HepG2 (cell line): ENCODE results near the gene SQSTM1. TPM values are rescaled to one million over a fixed set of nuclear protein-coding genes. Genes with fewer than 3 reads are reported as not detected.
A peak's percentile ranks its signal among the peaks of the same experiment; 100 is the strongest.

Experiments
- CENPT ChIP-seq: sonication (generic); formaldehyde crosslinking; IDR thresholded peaks from 2 replicates; pipeline ENCODE4 v1.8.0; 2022; ENCODE audit warnings: low read depth, mild to moderate bottlenecking, moderate library complexity, missing genetic modification reagents
- DBP ChIP-seq: sonication (generic); formaldehyde crosslinking; IDR thresholded peaks from 2 replicates; pipeline ENCODE4 v1.4.0; 2020; ENCODE audit warnings: missing genetic modification reagents; ENCODE audit errors: not compliant biosample characterization
- DR1 ChIP-seq: sonication (generic); formaldehyde crosslinking; IDR thresholded peaks from 2 replicates; pipeline ENCODE4 v1.8.0; 2021; ENCODE audit warnings: mild to moderate bottlenecking, missing genetic modification reagents, inconsistent platforms
- ESRRA ChIP-seq: sonication (generic); formaldehyde crosslinking; IDR thresholded peaks from 2 replicates; pipeline ENCODE4 v1.5.1; 2020; ENCODE audit warnings: mild to moderate bottlenecking, low read depth, missing genetic modification reagents
- MEIS1 ChIP-seq: sonication (generic); formaldehyde crosslinking; IDR thresholded peaks from 2 replicates; pipeline ENCODE4 v1.9.0; 2021; ENCODE audit warnings: mild to moderate bottlenecking, missing genetic modification reagents, moderate library complexity, borderline replicate concordance
- NFRKB ChIP-seq: fragments of 450-650 bp; IDR thresholded peaks from 2 replicates; pipeline ENCODE4 v1.6.1; 2017
- RNF2 ChIP-seq: fragments of 450-650 bp; conservative IDR thresholded peaks from 2 replicates; pipeline ENCODE4 v1.6.1; 2016; ENCODE audit warnings: low read depth
- TAF1 ChIP-seq: sonication (generic); formaldehyde crosslinking; IDR thresholded peaks from 2 replicates; pipeline ENCODE4 v1.4.0; 2020; ENCODE audit warnings: missing genetic modification reagents
- TBL1XR1 ChIP-seq: fragments of 150-350 bp; IDR thresholded peaks from 2 replicates; pipeline ENCODE4 v1.6.1; 2014; ENCODE audit warnings: borderline replicate concordance, low read length; ENCODE audit not compliant: partially characterized antibody
- ZBTB46 ChIP-seq: sonication (generic); formaldehyde crosslinking; IDR thresholded peaks from 2 replicates; pipeline ENCODE4 v1.4.0; 2020; ENCODE audit warnings: mild to moderate bottlenecking, missing genetic modification reagents, borderline replicate concordance
- ZFX ChIP-seq: sonication (generic); formaldehyde crosslinking; IDR thresholded peaks from 2 replicates; pipeline ENCODE4 v1.4.0; 2020; ENCODE audit warnings: mild to moderate bottlenecking, low read depth, missing genetic modification reagents, moderate library complexity
- ZNF136 ChIP-seq: sonication (generic); formaldehyde crosslinking; IDR thresholded peaks from 2 replicates; pipeline ENCODE4 v1.8.1; 2022; ENCODE audit warnings: low read depth, mild to moderate bottlenecking, moderate library complexity, missing genetic modification reagents
- ZNF205 ChIP-seq: IDR thresholded peaks from 2 replicates; pipeline ENCODE4 v1.6.1; 2018; ENCODE audit warnings: missing biosample characterization, missing genetic modification reagents
- ZNF607 ChIP-seq: sonication (generic); formaldehyde crosslinking; IDR thresholded peaks from 2 replicates; pipeline ENCODE4 v1.5.1; 2020; ENCODE audit warnings: missing genetic modification reagents, mild to moderate bottlenecking, borderline replicate concordance
- ZNF619 ChIP-seq: sonication (generic); formaldehyde crosslinking; IDR thresholded peaks from 2 replicates; pipeline ENCODE4 v1.4.0; 2020; ENCODE audit warnings: mild to moderate bottlenecking, missing genetic modification reagents
- polyA plus RNA-seq, 8 experiments: library from polyadenylated mRNA; depleted of rRNA in 3 of 8; stranded (reverse) in 7 of 8; unstranded in 1 of 8; fragments of >200 nt; fragmentation: Illumina TruSeq in 4 of 8; extraction: Trizol in 4 of 8; gene quantifications; 2 replicates each; pipeline versions ENCODE4 v1.2.1 to v1.2.3, GENCODE V29; 2011 to 2016; ENCODE audit warnings: low read depth in 4 of 8, missing spikeins in 1 of 8, mixed read lengths in 1 of 8; ENCODE audit not compliant: insufficient read depth in 1 of 8
- total RNA-seq, 5 experiments: library from RNA; depleted of rRNA; stranded (reverse); fragments of >200 nt; fragmentation: Illumina TruSeq; extraction: Trizol; gene quantifications; 2 replicates each; pipeline ENCODE4 v1.2.3, GENCODE V29; 2016; ENCODE audit warnings: low read depth in 1 of 5
- TF ChIP-seq, protein P1 (sequence below): IDR thresholded peaks from 2 replicates; pipeline ENCODE4 v1.4.0; 2020; ENCODE audit warnings: mild to moderate bottlenecking, missing genetic modification reagents
- TF ChIP-seq, protein P2 (sequence below): sonication (generic); formaldehyde crosslinking; IDR thresholded peaks from 2 replicates; pipeline ENCODE4 v1.4.0; 2020; ENCODE audit warnings: missing genetic modification reagents
- TF ChIP-seq, protein P3 (sequence below): IDR thresholded peaks from 2 replicates; pipeline ENCODE4 v1.6.1; 2016; ENCODE audit warnings: low read depth

The SQSTM1 gene
- total and polyA plus RNA-seq, 2 of the 13 experiments (the other 11 are each of a cell fraction or from before 2014, with no cell fraction given) = 90.9 to 160 TPM

DNA sequence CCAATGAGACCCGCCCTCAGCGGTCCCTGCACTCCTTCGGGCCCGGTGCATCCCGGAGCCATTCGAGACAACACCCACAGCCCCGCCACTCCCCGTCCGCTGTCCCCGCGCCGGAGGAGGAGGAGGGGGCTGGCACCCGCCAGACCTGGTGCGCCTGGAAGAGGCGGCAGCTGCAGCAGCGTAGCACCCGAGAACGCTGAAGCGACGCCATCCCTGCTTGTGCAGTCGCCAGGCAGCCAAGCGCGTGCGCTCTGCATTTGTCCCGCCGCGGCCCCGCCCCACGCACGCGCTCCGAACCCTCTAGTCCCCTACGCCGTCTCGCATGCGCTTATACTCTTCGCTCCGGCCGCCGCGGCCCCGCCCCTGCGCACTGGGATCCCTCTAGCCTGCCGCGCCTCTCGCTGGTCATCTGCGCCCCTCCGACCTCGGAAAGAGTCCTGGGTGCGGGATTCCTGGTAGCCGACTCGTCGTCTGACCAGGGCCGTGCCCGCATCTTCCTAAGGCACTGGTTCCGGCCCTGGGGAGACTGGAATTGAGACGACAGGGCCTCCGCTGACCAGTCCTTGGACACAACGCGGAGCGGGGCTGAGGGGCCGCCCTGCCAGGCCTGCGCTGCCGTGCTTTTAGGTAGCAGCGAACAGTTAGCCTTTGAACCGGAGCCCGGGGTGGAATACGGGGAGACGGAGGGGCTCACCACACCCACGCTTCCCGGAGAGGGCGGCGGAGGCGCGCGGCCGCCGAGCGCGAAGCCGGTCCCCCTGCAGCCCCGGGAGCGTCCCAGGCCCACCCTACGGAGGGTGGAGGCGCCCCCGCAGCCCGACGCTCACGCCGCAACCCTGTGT, 38.1 kb downstream of the SQSTM1 start, which contains the start of gene MRNIP (continued):
- TF ChIP-seq CENPT (0 out of 2 replicates have a peak, but pooled peaks have one; percentile 8), TBL1XR1 (no peak), ZNF619 (CRISPR knock-in tag) (peak; percentile 88; the same call in 1 of the 2 replicates), ZFX (peak; percentile 96), ZNF136 (CRISPR knock-in tag) (peak; percentile 79), RNF2 (no peak; the same call in 1 of the 2 replicates), ZNF205 (CRISPR knock-in tag) (no peak; the same call in 1 of the 2 replicates), ZBTB46 (CRISPR knock-in tag) (no peak), ZNF607 (CRISPR knock-in tag) (peak; percentile 87; the same call in 1 of the 2 replicates), DR1 (CRISPR knock-in tag) (peak; percentile 93), NFRKB (no peak), TAF1 (peak; percentile 85), DBP (CRISPR knock-in tag) (peak; percentile 14), MEIS1 (no peak), ESRRA (CRISPR knock-in tag) (peak; percentile 27; the same call in 1 of the 2 replicates)
- TF ChIP-seq, protein P1, sequence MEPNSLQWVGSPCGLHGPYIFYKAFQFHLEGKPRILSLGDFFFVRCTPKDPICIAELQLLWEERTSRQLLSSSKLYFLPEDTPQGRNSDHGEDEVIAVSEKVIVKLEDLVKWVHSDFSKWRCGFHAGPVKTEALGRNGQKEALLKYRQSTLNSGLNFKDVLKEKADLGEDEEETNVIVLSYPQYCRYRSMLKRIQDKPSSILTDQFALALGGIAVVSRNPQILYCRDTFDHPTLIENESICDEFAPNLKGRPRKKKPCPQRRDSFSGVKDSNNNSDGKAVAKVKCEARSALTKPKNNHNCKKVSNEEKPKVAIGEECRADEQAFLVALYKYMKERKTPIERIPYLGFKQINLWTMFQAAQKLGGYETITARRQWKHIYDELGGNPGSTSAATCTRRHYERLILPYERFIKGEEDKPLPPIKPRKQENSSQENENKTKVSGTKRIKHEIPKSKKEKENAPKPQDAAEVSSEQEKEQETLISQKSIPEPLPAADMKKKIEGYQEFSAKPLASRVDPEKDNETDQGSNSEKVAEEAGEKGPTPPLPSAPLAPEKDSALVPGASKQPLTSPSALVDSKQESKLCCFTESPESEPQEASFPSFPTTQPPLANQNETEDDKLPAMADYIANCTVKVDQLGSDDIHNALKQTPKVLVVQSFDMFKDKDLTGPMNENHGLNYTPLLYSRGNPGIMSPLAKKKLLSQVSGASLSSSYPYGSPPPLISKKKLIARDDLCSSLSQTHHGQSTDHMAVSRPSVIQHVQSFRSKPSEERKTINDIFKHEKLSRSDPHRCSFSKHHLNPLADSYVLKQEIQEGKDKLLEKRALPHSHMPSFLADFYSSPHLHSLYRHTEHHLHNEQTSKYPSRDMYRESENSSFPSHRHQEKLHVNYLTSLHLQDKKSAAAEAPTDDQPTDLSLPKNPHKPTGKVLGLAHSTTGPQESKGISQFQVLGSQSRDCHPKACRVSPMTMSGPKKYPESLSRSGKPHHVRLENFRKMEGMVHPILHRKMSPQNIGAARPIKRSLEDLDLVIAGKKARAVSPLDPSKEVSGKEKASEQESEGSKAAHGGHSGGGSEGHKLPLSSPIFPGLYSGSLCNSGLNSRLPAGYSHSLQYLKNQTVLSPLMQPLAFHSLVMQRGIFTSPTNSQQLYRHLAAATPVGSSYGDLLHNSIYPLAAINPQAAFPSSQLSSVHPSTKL (CRISPR knock-in tag) = peak; percentile 64; the same call in 1 of the 2 replicates
- TF ChIP-seq, protein P2, sequence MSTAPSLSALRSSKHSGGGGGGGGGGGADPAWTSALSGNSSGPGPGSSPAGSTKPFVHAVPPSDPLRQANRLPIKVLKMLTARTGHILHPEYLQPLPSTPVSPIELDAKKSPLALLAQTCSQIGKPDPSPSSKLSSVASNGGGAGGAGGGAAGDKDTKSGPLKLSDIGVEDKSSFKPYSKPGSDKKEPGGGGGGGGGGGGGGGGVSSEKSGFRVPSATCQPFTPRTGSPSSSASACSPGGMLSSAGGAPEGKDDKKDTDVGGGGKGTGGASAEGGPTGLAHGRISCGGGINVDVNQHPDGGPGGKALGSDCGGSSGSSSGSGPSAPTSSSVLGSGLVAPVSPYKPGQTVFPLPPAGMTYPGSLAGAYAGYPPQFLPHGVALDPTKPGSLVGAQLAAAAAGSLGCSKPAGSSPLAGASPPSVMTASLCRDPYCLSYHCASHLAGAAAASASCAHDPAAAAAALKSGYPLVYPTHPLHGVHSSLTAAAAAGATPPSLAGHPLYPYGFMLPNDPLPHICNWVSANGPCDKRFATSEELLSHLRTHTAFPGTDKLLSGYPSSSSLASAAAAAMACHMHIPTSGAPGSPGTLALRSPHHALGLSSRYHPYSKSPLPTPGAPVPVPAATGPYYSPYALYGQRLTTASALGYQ = no peak; the same call in none of the 2 replicates
- TF ChIP-seq, protein P3, sequence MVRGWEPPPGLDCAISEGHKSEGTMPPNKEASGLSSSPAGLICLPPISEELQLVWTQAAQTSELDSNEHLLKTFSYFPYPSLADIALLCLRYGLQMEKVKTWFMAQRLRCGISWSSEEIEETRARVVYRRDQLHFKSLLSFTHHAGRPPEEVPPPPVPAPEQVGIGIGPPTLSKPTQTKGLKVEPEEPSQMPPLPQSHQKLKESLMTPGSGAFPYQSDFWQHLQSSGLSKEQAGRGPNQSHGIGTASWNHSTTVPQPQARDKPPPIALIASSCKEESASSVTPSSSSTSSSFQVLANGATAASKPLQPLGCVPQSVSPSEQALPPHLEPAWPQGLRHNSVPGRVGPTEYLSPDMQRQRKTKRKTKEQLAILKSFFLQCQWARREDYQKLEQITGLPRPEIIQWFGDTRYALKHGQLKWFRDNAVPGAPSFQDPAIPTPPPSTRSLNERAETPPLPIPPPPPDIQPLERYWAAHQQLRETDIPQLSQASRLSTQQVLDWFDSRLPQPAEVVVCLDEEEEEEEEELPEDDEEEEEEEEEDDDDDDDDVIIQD (CRISPR knock-in tag) = peak; percentile 10; the same call in 1 of the 2 replicates
